GM19467 (cell line): ENCODE measurements around the gene CHST14.

Source experiments
- ATAC-seq: cut with Tn5 transposase; IDR thresholded peaks from one replicate; pipeline ENCODE4 v1.9.1; 2021; ENCODE audit warnings: mild to moderate bottlenecking, moderate library complexity; ENCODE audit not compliant: unreplicated experiment

Gene CHST14

GRCh38 chr15:40461958-40462357, 8.8 kb upstream of the CHST14 start:
- no peak for ATAC-seq

GRCh38 chr15:40463279-40463678, 7.5 kb upstream of the CHST14 start:
- no peak for ATAC-seq

GRCh38 chr15:40463886-40464545, 6.8 kb upstream of the CHST14 start:
- no peak for ATAC-seq

- ATAC-seq: no peak
Measured at GRCh38 chr15:40464595-40465185, 6.1 kb upstream of the CHST14 start.

DNA sequence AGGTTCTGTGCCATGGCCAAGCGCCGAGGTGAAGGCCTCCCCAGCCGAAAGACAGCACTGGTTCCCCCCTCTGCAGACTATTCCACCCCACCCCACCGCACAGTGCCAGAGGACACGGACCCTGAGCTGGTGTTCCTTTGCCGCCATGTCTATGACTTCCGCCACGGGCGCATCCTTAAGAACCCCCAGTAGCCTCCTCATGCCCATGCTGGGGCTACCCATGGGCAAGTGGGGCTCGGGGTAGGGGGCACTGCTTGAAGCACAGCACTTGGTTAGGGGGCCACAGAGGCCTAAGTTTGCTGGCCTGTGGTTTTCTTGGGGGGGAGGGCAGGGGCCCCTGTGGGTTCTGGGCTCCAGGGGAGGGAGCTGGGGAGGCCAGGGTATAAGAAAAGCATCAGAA, 4.8 kb upstream of the CHST14 start:
- no peak for ATAC-seq

DNA sequence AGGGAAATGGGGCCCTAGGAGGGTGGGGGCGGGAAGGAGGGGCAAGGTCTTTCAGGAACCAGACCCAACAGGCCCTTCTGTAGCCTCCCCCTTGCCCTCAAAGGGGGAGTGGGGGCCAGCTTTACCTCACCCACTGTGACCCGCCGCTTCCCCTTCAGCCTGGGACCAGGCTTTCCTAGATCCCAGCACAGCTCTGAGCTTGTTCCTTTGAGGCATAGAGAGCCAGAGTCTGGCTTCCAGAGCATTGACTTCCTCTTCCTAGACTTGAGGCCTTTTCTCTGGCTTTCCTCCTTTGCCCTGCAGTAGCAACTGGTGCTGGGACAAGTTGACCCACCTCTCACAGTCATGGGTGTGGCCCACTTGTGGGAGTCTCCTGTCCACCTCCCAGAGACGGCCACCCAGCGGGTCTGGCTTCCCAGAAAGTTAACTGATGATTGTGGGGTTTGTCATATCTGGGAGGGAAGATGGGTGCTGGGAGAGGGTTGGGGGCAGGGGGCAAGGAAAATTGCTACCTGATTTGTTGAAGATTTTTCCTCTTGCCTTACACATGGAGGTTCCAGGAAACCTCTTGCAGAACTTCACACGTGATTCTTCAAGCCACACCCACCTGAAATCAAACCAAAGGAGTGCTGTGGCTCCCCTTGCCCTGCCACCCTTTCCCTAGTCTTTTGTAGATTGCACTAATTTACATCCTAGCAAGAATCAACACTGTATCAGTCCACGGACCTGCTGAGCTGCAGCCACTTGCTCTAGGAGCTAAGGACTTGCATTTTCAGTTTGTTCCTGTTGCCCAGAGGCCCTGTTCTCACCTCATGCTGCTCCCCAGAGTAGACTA, 4.1 kb upstream of the CHST14 start:
- ATAC-seq: no peak

- no peak for ATAC-seq
Measured at GRCh38 chr15:40467261-40467615, 3.5 kb upstream of the CHST14 start.

GRCh38 chr15:40468898-40469331, 1.9 kb upstream of the CHST14 start:
- ATAC-seq: no peak

GRCh38 chr15:40469776-40470390, 901 bp upstream of the CHST14 start:
- ATAC-seq: no peak

GRCh38 chr15:40471105-40471807, 472 bp downstream of the CHST14 start:
- peak; percentile 25 for ATAC-seq

GRCh38 chr15:40471808-40472150, 995 bp downstream of the CHST14 start:
- peak; percentile 6 for ATAC-seq

DNA sequence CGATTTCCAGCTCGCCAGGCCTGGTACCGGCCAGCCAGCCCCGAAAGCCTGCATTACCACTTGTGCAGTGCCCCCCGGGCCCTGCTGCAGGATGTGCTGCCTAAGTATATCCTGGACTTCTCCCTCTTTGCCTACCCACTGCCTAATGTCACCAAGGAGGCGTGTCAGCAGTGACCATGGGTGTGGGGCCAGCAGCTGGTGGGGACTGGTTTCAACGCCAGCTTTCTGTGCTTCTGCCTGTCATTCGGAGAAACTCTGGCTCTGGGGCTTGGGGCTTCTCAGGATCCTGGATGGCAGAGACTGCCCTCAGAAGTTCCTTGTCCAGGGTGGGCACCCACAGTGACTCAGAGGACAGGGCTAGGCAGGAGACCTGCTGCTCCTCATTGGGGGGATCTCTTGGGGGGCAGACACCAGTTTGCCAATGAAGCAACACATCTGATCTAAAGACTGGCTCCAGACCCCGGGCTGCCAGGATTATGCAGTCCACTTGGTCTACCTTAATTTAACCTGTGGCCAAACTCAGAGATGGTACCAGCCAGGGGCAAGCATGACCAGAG, 1.5 kb downstream of the CHST14 start:
- ATAC-seq: no peak

DNA sequence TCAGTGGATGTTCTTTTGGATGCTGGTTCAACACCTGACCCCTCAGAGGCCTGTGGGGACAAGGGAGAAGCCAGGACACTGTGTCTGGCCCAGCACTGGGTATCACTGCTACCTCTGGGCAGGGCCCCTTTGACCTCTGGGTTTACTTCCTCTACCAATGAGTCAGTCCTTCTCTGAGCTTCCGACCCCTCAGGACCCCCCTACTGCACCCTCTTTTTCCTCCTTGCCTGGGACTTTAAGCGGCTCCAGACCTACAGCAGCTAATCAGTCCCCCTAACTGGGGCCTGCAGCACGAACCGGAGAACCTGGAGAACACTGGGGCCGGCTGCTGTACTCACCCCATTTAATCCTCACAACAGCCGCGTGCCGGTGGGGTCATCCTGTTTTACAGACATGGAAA, 3.8 kb downstream of the CHST14 start:
- no peak for ATAC-seq

DNA sequence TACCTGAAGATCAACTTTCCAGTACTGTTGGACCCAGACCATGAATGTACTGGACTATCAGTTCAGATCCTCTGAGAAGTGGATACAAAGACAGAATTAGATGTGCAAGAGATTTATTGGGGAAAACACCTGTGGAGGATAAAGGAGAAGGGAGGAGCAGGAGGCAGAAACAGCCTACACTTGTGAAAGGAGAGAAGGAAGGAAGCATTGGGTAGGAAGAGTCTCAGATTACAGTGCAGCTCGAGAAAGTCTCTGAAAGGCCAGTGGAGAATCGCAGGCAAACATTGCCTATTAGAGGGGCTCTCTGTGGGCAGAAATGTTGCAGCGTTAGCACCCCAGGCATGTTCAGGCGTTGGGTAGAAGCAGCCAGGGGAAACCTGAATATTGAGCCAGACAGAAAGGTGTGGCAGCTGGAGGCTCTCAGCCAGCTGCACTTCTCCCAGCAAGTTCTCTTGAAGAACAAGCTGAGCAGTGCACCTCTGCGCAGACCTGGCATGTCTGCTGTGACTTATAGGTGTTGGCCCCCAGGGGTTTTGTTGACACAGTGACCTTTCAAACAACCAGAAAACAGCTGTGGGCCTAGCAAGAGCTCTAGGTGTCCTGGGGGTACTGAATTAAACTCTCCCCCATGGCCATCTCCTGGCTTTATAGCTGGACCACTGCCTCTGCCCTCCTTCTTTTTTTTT, 7.0 kb downstream of the CHST14 start:
- no peak for ATAC-seq

- ATAC-seq: no peak
Measured at GRCh38 chr15:40479024-40479423, 8.2 kb downstream of the CHST14 start.

GRCh38 chr15:40481341-40482074, 10.7 kb downstream of the CHST14 start:
- ATAC-seq: no peak

- no peak for ATAC-seq
Measured at GRCh38 chr15:40483919-40484318, 13.1 kb downstream of the CHST14 start.

GRCh38 chr15:40486066-40486770, 15.4 kb downstream of the CHST14 start:
- no peak for ATAC-seq
